ENCODE measurements around the gene ZNF268.

ZNF268 gene

DNA sequence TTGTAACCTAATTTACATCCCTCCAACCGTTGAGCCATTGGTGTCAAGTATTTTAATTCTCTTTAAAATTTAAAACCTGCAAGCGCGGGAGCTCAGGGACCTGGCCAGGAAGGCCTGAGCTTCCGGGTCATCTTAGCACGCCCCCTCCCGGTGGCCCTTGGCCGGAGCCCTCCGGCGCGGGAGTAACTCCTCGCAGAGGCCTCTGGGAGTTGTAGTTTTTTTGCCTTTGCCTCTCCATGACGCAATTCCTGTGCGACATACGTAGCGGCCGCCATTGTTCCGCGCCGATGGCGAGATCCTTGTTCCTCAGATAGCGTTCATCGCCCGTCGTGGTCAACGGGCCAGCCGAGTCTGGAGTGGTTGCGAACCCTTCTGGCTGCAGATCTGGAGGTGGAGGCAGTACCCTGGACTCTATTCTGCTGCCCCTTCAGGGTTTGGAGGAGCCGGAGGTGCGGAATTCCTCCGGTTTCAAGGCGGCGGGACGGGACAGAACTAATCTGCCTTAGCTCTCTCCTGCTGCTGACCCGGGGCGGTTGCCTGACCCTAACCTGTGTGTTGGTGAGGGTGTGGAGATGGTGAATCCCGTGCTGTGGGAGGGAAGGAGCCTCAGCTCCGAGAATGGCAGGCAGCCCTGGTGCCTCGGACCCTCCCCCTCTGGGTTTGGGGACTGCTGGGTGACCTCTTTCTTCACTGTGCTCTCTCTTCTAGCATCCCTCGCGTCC is at the start of gene ZNF268:
ZNF268 (plus strand) TSS at position 258 of the 722 bp plus-strand sequence. CDS start 503 bp downstream, outside the sequence.
- TF ChIP-seq, protein P1, sequence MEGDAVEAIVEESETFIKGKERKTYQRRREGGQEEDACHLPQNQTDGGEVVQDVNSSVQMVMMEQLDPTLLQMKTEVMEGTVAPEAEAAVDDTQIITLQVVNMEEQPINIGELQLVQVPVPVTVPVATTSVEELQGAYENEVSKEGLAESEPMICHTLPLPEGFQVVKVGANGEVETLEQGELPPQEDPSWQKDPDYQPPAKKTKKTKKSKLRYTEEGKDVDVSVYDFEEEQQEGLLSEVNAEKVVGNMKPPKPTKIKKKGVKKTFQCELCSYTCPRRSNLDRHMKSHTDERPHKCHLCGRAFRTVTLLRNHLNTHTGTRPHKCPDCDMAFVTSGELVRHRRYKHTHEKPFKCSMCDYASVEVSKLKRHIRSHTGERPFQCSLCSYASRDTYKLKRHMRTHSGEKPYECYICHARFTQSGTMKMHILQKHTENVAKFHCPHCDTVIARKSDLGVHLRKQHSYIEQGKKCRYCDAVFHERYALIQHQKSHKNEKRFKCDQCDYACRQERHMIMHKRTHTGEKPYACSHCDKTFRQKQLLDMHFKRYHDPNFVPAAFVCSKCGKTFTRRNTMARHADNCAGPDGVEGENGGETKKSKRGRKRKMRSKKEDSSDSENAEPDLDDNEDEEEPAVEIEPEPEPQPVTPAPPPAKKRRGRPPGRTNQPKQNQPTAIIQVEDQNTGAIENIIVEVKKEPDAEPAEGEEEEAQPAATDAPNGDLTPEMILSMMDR (conservative IDR thresholded peaks at IDR 0.05; ENCODE audit: low read depth, low read length): peak; percentile 87

DNA sequence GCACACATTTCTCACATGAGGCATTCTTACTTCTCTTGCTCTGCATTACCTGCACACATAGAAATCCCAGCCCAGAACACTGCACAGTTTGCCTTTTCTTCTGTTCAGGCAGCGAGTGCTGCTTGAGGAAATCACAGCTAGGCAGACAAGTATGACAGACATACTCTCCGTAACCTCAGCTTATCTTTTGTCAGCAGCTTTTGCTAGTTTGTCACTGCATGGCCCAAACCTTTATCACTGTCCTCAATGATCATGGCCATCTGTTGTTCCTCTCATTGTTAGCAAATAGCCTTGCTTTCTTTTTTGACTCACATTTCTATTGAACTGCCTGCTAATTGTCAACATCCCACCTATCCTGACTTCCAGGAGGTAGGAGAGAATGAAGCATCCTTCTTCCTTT is 45.5 kb upstream of the ZNF268 start:
- no peak overlapping the region for H3K4me3 ChIP-seq (ENCODE audit: low read length)
- TF ChIP-seq, protein P1 (conservative IDR thresholded peaks at IDR 0.05; ENCODE audit: low read depth, low read length): no peak
- DNase-seq (ENCODE audit: low read depth): no peak

More for the DNA sequence above, at the start of gene ZNF268:
- H3K4me3 ChIP-seq (ENCODE audit: low read length): peak within 1 kb of the TSS; percentile 87
- peak; percentile 72 for DNase-seq (ENCODE audit: low read depth)

DNA sequence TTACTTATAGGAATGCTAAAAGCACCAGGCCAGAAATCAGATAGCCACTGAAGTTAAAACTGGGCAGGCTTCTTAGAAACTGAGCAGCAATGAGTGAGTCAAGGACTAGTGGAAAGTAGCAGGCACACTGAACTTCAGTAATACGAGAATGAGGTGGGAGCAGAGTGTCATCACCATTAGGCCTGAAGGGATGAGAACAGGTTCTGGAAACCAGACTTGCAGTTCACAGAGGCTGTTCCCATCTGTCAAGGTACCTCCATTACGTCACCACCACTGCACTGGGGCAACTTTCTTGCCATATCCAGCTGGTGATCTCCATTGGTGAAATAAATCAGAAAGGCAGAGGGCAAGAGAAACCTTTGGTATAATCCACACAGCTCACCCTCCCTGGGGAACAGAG is 35.3 kb upstream of the ZNF268 start:
- DNase-seq (ENCODE audit: low read depth): no peak
- TF ChIP-seq, protein P1 (conservative IDR thresholded peaks at IDR 0.05; ENCODE audit: low read depth, low read length): no peak
- no peak overlapping the region for H3K4me3 ChIP-seq (ENCODE audit: low read length)

DNA sequence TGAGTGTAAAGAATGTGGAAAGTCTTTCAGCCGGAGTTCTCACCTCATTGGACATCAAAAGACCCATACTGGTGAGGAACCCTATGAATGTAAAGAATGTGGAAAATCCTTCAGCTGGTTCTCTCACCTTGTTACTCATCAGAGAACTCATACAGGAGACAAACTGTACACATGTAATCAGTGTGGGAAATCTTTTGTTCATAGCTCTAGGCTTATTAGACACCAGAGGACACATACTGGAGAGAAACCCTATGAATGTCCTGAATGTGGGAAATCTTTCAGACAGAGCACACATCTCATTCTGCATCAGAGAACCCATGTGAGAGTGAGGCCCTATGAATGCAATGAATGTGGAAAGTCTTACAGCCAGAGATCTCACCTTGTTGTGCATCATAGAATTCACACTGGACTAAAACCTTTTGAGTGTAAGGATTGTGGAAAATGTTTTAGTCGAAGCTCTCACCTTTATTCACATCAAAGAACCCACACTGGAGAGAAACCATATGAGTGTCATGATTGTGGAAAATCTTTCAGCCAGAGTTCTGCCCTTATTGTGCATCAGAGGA is 25.1 kb upstream of the ZNF268 start:
- TF ChIP-seq, protein P1 (conservative IDR thresholded peaks at IDR 0.05; ENCODE audit: low read depth, low read length): no peak
- no peak for DNase-seq (ENCODE audit: low read depth)
- no peak overlapping the region for H3K4me3 ChIP-seq (ENCODE audit: low read length)

DNA sequence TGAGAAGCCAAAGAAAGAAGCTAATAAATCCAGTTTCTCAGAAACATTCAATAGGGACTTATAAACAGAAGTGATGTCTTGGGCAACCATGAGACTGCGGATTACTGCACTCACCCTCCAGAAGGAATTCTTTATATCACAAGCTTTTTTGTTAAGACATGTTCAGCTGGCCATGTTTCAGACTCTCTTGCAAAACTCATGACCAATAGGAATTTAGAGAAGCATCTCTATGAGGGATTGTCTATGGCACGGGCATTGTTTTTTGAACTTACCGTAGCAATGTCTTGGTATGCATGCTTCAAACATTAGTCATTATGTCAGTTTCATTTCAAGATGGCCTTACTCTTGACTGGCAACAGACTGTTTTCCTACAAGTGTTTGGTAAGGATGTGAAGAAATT is 15.5 kb upstream of the ZNF268 start:
- TF ChIP-seq, protein P1 (conservative IDR thresholded peaks at IDR 0.05; ENCODE audit: low read depth, low read length): no peak
- H3K4me3 ChIP-seq (ENCODE audit: low read length): no peak overlapping the region
- DNase-seq (ENCODE audit: low read depth): no peak

DNA sequence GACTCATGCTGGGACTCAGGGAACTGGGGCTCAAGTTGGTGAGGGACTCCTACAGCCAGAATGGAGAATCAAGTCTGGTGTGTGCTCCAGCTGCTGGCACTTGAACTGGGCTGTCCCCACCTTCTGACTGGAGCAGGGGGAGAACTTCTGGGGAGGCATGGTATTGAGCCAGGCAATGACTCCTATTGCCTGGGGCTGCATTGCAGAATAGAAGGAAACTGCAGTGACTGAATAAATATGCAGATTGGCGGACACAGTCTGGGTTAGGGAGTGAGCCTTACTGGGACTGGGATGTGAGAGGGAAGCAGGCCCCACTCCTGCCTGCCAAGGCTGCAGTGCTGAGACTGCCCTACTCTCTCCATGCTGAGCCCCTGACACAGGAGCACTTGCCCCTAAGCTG is 8.8 kb upstream of the ZNF268 start:
- TF ChIP-seq, protein P1 (conservative IDR thresholded peaks at IDR 0.05; ENCODE audit: low read depth, low read length): no peak
- no peak overlapping the region for H3K4me3 ChIP-seq (ENCODE audit: low read length)
- DNase-seq (ENCODE audit: low read depth): no peak

DNA sequence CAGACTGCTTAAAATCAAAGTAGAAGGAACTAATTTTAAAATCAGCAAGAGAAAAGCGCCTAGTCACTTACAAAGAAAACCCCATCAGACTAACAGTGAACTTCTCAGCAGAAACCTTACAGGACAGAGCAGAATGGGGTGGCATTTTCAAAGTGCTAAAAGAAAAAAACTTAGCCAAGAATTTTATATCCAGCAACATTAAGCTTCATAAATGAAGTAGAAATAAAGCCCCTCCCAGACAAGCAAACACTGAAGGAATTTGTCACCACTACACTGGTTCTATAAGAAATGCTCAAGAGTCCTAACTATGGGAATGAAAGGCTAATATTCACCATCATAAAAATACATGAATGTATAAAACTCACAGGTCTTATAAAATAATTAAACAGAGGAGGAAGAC is 6.4 kb upstream of the ZNF268 start:
- DNase-seq (ENCODE audit: low read depth): no peak
- TF ChIP-seq, protein P1 (conservative IDR thresholded peaks at IDR 0.05; ENCODE audit: low read depth, low read length): no peak
- H3K4me3 ChIP-seq (ENCODE audit: low read length): no peak overlapping the region
